ENCODE data around the gene RPS6KB2.

DNA sequence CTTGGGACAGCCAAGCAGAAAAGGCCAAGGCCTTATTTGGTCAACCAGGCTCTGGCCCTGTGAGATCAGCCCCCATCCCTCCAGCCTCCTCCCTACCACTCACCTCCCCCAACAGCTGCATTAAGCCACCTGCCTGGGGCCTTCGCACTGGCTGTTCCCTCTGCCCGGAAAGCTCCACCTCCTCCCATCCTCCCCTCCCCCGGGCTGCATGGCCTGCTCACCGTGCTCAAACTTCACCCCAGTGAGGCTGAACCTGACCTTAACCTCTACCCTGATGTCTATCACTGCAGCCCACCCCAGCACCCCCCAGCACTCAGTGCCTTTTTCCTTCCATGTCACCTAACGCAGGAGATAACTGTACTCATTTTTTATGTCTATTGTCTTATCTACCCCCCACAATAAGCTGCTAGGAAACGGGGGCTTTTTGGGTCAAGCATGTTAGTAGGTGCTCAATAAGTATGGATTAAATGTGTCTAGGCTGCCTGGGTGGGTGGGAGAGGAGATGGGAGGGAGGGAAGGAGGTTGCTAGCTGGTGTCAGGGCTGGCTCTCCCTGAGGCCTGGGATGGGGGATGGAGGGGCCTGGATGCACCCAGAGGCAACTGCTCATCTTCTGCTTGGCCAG lies 8.3 kb downstream of the RPS6KB2 start:
- TF ChIP-seq, protein P1, sequence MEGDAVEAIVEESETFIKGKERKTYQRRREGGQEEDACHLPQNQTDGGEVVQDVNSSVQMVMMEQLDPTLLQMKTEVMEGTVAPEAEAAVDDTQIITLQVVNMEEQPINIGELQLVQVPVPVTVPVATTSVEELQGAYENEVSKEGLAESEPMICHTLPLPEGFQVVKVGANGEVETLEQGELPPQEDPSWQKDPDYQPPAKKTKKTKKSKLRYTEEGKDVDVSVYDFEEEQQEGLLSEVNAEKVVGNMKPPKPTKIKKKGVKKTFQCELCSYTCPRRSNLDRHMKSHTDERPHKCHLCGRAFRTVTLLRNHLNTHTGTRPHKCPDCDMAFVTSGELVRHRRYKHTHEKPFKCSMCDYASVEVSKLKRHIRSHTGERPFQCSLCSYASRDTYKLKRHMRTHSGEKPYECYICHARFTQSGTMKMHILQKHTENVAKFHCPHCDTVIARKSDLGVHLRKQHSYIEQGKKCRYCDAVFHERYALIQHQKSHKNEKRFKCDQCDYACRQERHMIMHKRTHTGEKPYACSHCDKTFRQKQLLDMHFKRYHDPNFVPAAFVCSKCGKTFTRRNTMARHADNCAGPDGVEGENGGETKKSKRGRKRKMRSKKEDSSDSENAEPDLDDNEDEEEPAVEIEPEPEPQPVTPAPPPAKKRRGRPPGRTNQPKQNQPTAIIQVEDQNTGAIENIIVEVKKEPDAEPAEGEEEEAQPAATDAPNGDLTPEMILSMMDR (IDR thresholded peaks at IDR 0.05): no peak
- no peak for TF ChIP-seq POLR2A (IDR thresholded peaks at IDR 0.05)
